ENCODE data around the gene FLT3. TPM values are rescaled to one million over a fixed set of nuclear protein-coding genes. Genes with fewer than 3 reads are reported as not detected.
"Not testable (repeated sequence)": the region's sequence is repeated elsewhere in the genome, so short reads cannot be mapped to it uniquely, and the experiment has no call there.

FLT3 gene
- total and polyA plus RNA-seq, 8 donors = 0.18 to 3.5 (median 1.2) TPM; not detected in 3

- TF ChIP-seq CTCF (IDR thresholded peaks at IDR 0.05) = no peak
- TF ChIP-seq POLR2AphosphoS5 (IDR thresholded peaks at IDR 0.05) = no peak
- no peak for TF ChIP-seq POLR2A (IDR thresholded peaks at IDR 0.05)
- TF ChIP-seq EP300 (IDR thresholded peaks at IDR 0.05) = no peak
- no peak for DNase-seq
- intact Hi-C loops (cut with DNase I; ENCODE audit: low total_unique reads) = no loop called here
- Histone ChIP-seq H3K4me3 (no peak overlapping the region), H3K27me3 (peaks cover 0 to 10% (median 0%) of the 10 kb centered on the region in 3 donors), H3K4me1 (no peaks in the 10 kb centered on the region), H3K36me3 (no peaks in the 10 kb centered on the region), H3K27ac (no peak overlapping the region), H3K9me3 (no peaks in the 10 kb centered on the region)
- WGBS, 5 donors = 87 to 89% (median 87%) methylated on average over 8 of the region's 8 CpGs
These were observed 66.3 kb downstream of the FLT3 start for GRCh38 chr13:28033894-28034655.

- DNase-seq; H3K36me3 ChIP-seq; H3K4me3 ChIP-seq; intact Hi-C loops (cut with DNase I; ENCODE audit: low total_unique reads); H3K9me3 ChIP-seq; H3K27ac ChIP-seq; H3K27me3 ChIP-seq; H3K4me1 ChIP-seq: not testable (repeated sequence)
- 73 to 100% (median 94%) methylated on average over 1 of the region's 1 CpG for WGBS, 5 donors
These were observed 67.9 kb downstream of the FLT3 start for GRCh38 chr13:28032438-28032837.

- intact Hi-C loops (cut with DNase I; ENCODE audit: low total_unique reads) = no loop called here
- no peaks in the 10 kb centered on the region for H3K9me3 ChIP-seq
- no peaks in the 10 kb centered on the region for H3K36me3 ChIP-seq
- DNase-seq = no peak
- 68 to 84% (median 77%) methylated on average over 5 of the region's 5 CpGs for WGBS, 5 donors
- no peaks in the 10 kb centered on the region for H3K4me1 ChIP-seq
- H3K27ac ChIP-seq = no peak overlapping the region
- H3K27me3 ChIP-seq = peaks cover 0 to 10% (median 0%) of the 10 kb centered on the region in 3 donors
- H3K4me3 ChIP-seq = no peak overlapping the region
- no peak for TF ChIP-seq POLR2A (IDR thresholded peaks at IDR 0.05)
- TF ChIP-seq EP300 (IDR thresholded peaks at IDR 0.05) = no peak
- no peak for TF ChIP-seq CTCF (IDR thresholded peaks at IDR 0.05)
- TF ChIP-seq POLR2AphosphoS5 (IDR thresholded peaks at IDR 0.05) = no peak
These were observed 68.5 kb downstream of the FLT3 start for GRCh38 chr13:28031896-28032288.

DNA sequence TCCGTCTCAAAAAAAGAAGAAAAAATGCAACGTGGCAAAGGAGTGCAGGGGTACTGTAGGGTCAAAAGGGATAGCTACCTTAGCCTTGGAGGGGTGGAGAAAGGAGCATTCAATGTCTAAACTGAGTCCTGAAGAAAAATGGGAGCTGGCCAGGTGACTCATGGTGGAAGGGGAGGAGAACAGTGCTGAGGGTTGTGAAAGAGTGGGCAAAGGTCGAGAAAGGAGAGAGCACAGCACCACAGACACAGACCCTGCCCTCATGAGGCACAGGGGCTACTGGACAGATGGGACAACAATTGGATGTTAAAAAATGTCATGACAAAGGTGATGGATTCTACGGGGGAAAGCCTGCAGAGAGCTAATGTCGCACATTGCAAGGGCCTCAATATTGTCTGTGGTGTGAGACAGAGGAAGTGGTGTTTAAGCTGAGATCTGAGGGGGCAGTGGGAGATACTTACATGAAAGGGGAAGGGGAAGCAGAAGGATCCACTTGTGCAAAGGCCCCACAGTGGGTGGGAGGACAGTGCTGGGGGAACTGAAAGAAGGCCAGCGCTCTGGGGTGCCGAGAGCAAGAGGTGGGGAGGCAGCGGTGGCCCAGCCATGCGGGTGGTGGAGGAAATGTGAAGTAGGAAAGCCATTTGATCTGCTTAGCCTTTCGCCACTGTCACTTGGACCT, 69.0 kb downstream of the FLT3 start:
- peaks cover 0 to 10% (median 0%) of the 10 kb centered on the region in 3 donors for H3K27me3 ChIP-seq
- no peaks in the 10 kb centered on the region for H3K9me3 ChIP-seq
- no peaks in the 10 kb centered on the region for H3K4me1 ChIP-seq
- DNase-seq = peak in 1 of 2 donors; percentile 40
- intact Hi-C loops (cut with DNase I; ENCODE audit: low total_unique reads) = no loop called here
- H3K4me3 ChIP-seq = no peak overlapping the region
- 68 to 88% (median 84%) methylated on average over 10 of the region's 10 CpGs for WGBS, 5 donors
- no peaks in the 10 kb centered on the region for H3K36me3 ChIP-seq
- TF ChIP-seq EP300 (IDR thresholded peaks at IDR 0.05) = no peak
- no peak for TF ChIP-seq CTCF (IDR thresholded peaks at IDR 0.05)
- no peak for TF ChIP-seq POLR2A (IDR thresholded peaks at IDR 0.05)
- TF ChIP-seq POLR2AphosphoS5 (IDR thresholded peaks at IDR 0.05) = no peak
- no peak overlapping the region for H3K27ac ChIP-seq
